Thoracic aorta (tissue), 2 donors: Measurements from ENCODE around the gene MTX1. TPM values are rescaled to one million over a fixed set of nuclear protein-coding genes. Genes with fewer than 3 reads are reported as not detected.
A peak's percentile ranks its signal among the peaks of the same experiment; 100 is the strongest.

Experiments used
- ATAC-seq: fragments of 150-250 bp; one replicate; pipeline ENCODE4 v1.8.0; 2017; ENCODE audit warnings: low read depth; ENCODE audit not compliant: insufficient number of reproducible peaks, low FRiP score
- DNase-seq: peaks from one replicate; pipeline ENCODE4 v3.0.0-alpha.2; 2020; ENCODE audit warnings: low spot score
- H3K27ac ChIP-seq, 2 donors: fragments of 200-600 bp; sonication (generic); 1 replicate in 1 of 2; 2 replicates in 1 of 2; pipeline ENCODE4 v1.5.1; 2016; ENCODE audit warnings: mild to moderate bottlenecking in 2 of 2, moderate library complexity in 2 of 2
- H3K27me3 ChIP-seq: fragments of 200-600 bp; sonication (generic); replicated peaks from 2 replicates; pipeline ENCODE4 v1.6.0; 2016; ENCODE audit warnings: mild to moderate bottlenecking; ENCODE audit not compliant: insufficient read depth
- H3K36me3 ChIP-seq: fragments of 200-600 bp; sonication (generic); one replicate; pipeline ENCODE4 v1.5.1; 2016
- H3K4me1 ChIP-seq, 2 donors: fragments of 200-600 bp; sonication (generic); 1 replicate in 1 of 2; 2 replicates in 1 of 2; pipeline versions ENCODE4 v1.5.1 to v1.6.0; 2016; ENCODE audit warnings: low read depth in 2 of 2, mild to moderate bottlenecking in 1 of 2; ENCODE audit not compliant: control insufficient read depth in 1 of 2
- H3K4me3 ChIP-seq: fragments of 200-600 bp; sonication (generic); 2 replicates; pipeline ENCODE4 v1.5.1; 2016; ENCODE audit warnings: mild to moderate bottlenecking
- H3K9me3 ChIP-seq: fragments of 200-600 bp; sonication (generic); 2 replicates; pipeline ENCODE4 v1.5.1; 2016
- CTCF ChIP-seq: fragments of 200-600 bp; sonication (generic); IDR thresholded peaks from one replicate; pipeline ENCODE4 v1.5.1; 2019; ENCODE audit warnings: antibody characterized with exemption
- total RNA-seq, 2 donors: library from RNA; depleted of rRNA; stranded (reverse); fragments of >200 nt; gene quantifications; one replicate each; pipeline versions ENCODE4 v1.1.0 to v1.2.3, GENCODE V29; 2016

Gene MTX1
- total RNA-seq, 2 donors from 2014 or later: 21.7 to 22.9 TPM

GRCh38 chr1:155236451-155236850 lies 28.0 kb downstream of the MTX1 start:
- TF ChIP-seq CTCF: no peak
- Histone ChIP-seq H3K4me3 (no peak overlapping the region), H3K27me3 (no peaks in the 10 kb centered on the region), H3K4me1 (peaks cover 20 to 29% of the 10 kb centered on the region in 2 donors), H3K9me3 (no peaks in the 10 kb centered on the region), H3K27ac (no peak overlapping the region), H3K36me3 (no peaks in the 10 kb centered on the region)
- DNase-seq (no peak), ATAC-seq (no peak)

GRCh38 chr1:155241069-155241679 lies 32.7 kb downstream of the MTX1 start:
- ATAC-seq (peak; percentile 26), DNase-seq (no peak)
- no peak for TF ChIP-seq CTCF
- Histone ChIP-seq H3K4me3 (peak overlapping the region; percentile 73), H3K4me1 (peaks cover 16 to 37% of the 10 kb centered on the region in 2 donors), H3K27me3 (no peaks in the 10 kb centered on the region), H3K27ac (peak overlapping the region in 1 of 2 donors; percentile 1), H3K9me3 (no peaks in the 10 kb centered on the region), H3K36me3 (no peaks in the 10 kb centered on the region)

- H3K9me3 ChIP-seq: no peaks in the 10 kb centered on the region
- no peak for DNase-seq
- H3K4me3 ChIP-seq: no peak overlapping the region
- ATAC-seq: no peak
- peaks cover 16 to 37% of the 10 kb centered on the region in 2 donors for H3K4me1 ChIP-seq
- no peak overlapping the region for H3K27ac ChIP-seq
- no peak for TF ChIP-seq CTCF
- no peaks in the 10 kb centered on the region for H3K27me3 ChIP-seq
- H3K36me3 ChIP-seq: no peaks in the 10 kb centered on the region
Measured at GRCh38 chr1:155241841-155242264, 33.4 kb downstream of the MTX1 start.

GRCh38 chr1:155242805-155243358 lies 34.4 kb downstream of the MTX1 start:
- ATAC-seq: no peak
- peak overlapping the region; percentile 85 for H3K4me3 ChIP-seq

More at GRCh38 chr1:155242805-155243358, 34.4 kb downstream of the MTX1 start:
- DNase-seq: no peak
- peak overlapping the region; percentile 87 to 94 for H3K27ac ChIP-seq
- no peak for TF ChIP-seq CTCF
- H3K27me3 ChIP-seq: no peaks in the 10 kb centered on the region
- H3K9me3 ChIP-seq: no peaks in the 10 kb centered on the region
- H3K4me1 ChIP-seq: peaks cover 16 to 37% of the 10 kb centered on the region in 2 donors
- H3K36me3 ChIP-seq: peaks cover 4% of the 10 kb centered on the region
